Measurements from ENCODE around the gene GLB1L.

GLB1L gene

GRCh38 chr2:219199470-219200211 lies 45.6 kb downstream of the GLB1L start:
- FAIRE-seq (no peak), DNase-seq (ENCODE audit: insufficient read length) (no peak)
- TF ChIP-seq POLR2AphosphoS5 (IDR thresholded peaks at IDR 0.05; ENCODE audit: low read depth, low read length), result no peak
- no peak for TF ChIP-seq TAF1 (IDR thresholded peaks at IDR 0.05; ENCODE audit: borderline replicate concordance, low read depth, low read length)
- no peak for TF ChIP-seq POLR2A (IDR thresholded peaks at IDR 0.05; ENCODE audit: low read depth, low read length)

- TF ChIP-seq POLR2AphosphoS5 (IDR thresholded peaks at IDR 0.05; ENCODE audit: low read depth, low read length) (no peak), POLR2A (IDR thresholded peaks at IDR 0.05; ENCODE audit: low read depth, low read length) (no peak), TAF1 (IDR thresholded peaks at IDR 0.05; ENCODE audit: borderline replicate concordance, low read depth, low read length) (no peak)
- DNase-seq (ENCODE audit: insufficient read length) (no peak), FAIRE-seq (no peak)
Measured at GRCh38 chr2:219198974-219199373, 46.3 kb downstream of the GLB1L start.

- FAIRE-seq (no peak), DNase-seq (ENCODE audit: insufficient read length) (no peak)
- no peak for TF ChIP-seq POLR2A (IDR thresholded peaks at IDR 0.05; ENCODE audit: low read depth, low read length)
- no peak for TF ChIP-seq POLR2AphosphoS5 (IDR thresholded peaks at IDR 0.05; ENCODE audit: low read depth, low read length)
- no peak for TF ChIP-seq TAF1 (IDR thresholded peaks at IDR 0.05; ENCODE audit: borderline replicate concordance, low read depth, low read length)
Measured at GRCh38 chr2:219197388-219197787, 47.9 kb downstream of the GLB1L start.

GRCh38 chr2:219186754-219187456 lies 58.3 kb downstream of the GLB1L start:
- DNase-seq (ENCODE audit: insufficient read length) (no peak), FAIRE-seq (no peak)
- no peak for TF ChIP-seq POLR2AphosphoS5 (IDR thresholded peaks at IDR 0.05; ENCODE audit: low read depth, low read length)
- TF ChIP-seq TAF1 (IDR thresholded peaks at IDR 0.05; ENCODE audit: borderline replicate concordance, low read depth, low read length), result no peak
- no peak for TF ChIP-seq POLR2A (IDR thresholded peaks at IDR 0.05; ENCODE audit: low read depth, low read length)
